ENCODE data around the gene KIF6.

KIF6 gene

GRCh38 chr6:39341937-39342336, 383.3 kb downstream of the KIF6 start:
- H3K4me2 ChIP-seq (ENCODE audit: insufficient read depth, low read length): no peak overlapping the region
- H4K20me1 ChIP-seq (ENCODE audit: insufficient read depth, low read length): no peaks in the 10 kb centered on the region; the same call in 1 of the 2 replicates
- H3K36me3 ChIP-seq (ENCODE audit: insufficient read depth, low read length): no peaks in the 10 kb centered on the region
- H3K27me3 ChIP-seq (ENCODE audit: insufficient read depth, low read length, poor library complexity): peaks cover 5% of the 10 kb centered on the region
- TF ChIP-seq, protein P1, sequence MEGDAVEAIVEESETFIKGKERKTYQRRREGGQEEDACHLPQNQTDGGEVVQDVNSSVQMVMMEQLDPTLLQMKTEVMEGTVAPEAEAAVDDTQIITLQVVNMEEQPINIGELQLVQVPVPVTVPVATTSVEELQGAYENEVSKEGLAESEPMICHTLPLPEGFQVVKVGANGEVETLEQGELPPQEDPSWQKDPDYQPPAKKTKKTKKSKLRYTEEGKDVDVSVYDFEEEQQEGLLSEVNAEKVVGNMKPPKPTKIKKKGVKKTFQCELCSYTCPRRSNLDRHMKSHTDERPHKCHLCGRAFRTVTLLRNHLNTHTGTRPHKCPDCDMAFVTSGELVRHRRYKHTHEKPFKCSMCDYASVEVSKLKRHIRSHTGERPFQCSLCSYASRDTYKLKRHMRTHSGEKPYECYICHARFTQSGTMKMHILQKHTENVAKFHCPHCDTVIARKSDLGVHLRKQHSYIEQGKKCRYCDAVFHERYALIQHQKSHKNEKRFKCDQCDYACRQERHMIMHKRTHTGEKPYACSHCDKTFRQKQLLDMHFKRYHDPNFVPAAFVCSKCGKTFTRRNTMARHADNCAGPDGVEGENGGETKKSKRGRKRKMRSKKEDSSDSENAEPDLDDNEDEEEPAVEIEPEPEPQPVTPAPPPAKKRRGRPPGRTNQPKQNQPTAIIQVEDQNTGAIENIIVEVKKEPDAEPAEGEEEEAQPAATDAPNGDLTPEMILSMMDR (IDR thresholded peaks at IDR 0.05; ENCODE audit: borderline replicate concordance, extremely low read depth, low read length, poor library complexity, severe bottlenecking): no peak
- H3K4me1 ChIP-seq (ENCODE audit: insufficient read depth, low read length): no peaks in the 10 kb centered on the region
- DNase-seq (no peak), ATAC-seq (ENCODE audit: insufficient read depth, low read depth) (no peak)
- no peak overlapping the region for H3K9ac ChIP-seq (ENCODE audit: low read depth, low read length)
- H3K9me3 ChIP-seq (ENCODE audit: insufficient read depth, low read length, severe bottlenecking): no peaks in the 10 kb centered on the region
- H3K27ac ChIP-seq (ENCODE audit: low read length): no peak overlapping the region
- H3K79me2 ChIP-seq (ENCODE audit: insufficient read depth, low read length): no peaks in the 10 kb centered on the region
- no peak overlapping the region for H2AFZ ChIP-seq (ENCODE audit: low read depth, low read length)
- no peak overlapping the region for H3K4me3 ChIP-seq (ENCODE audit: low read depth in 1 of 2, low read length in 2 of 2)

DNA sequence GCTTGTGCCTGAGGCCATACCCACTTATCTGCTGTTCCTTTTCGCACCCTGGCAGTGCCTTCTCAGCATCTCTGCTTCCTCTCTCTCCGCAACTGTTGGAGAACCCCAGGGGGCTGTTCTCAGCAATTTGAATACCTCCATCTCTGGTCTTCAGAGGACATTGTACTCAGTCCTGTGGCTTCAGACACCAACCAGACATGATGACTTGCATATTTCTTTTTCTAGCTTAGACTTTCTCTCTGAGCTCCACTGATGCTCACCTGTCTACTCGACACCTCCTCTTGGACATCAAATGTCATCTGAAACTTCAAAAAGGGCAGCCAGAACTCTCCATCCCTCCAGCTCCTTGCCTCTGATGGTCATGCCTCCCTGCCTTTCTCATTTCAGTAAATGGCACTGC, 383.9 kb downstream of the KIF6 start:
- Histone ChIP-seq H4K20me1 (ENCODE audit: insufficient read depth, low read length) (no peaks in the 10 kb centered on the region; the same call in 1 of the 2 replicates), H3K4me3 (ENCODE audit: low read depth in 1 of 2, low read length in 2 of 2) (no peak overlapping the region), H2AFZ (ENCODE audit: low read depth, low read length) (no peak overlapping the region), H3K36me3 (ENCODE audit: insufficient read depth, low read length) (no peaks in the 10 kb centered on the region), H3K9ac (ENCODE audit: low read depth, low read length) (no peak overlapping the region), H3K79me2 (ENCODE audit: insufficient read depth, low read length) (no peaks in the 10 kb centered on the region), H3K4me1 (ENCODE audit: insufficient read depth, low read length) (no peaks in the 10 kb centered on the region), H3K27me3 (ENCODE audit: insufficient read depth, low read length, poor library complexity) (peaks cover 5% of the 10 kb centered on the region), H3K9me3 (ENCODE audit: insufficient read depth, low read length, severe bottlenecking) (no peaks in the 10 kb centered on the region), H3K4me2 (ENCODE audit: insufficient read depth, low read length) (no peak overlapping the region), H3K27ac (ENCODE audit: low read length) (no peak overlapping the region)
- DNase-seq (no peak), ATAC-seq (ENCODE audit: insufficient read depth, low read depth) (no peak)
- TF ChIP-seq, protein P1 (IDR thresholded peaks at IDR 0.05; ENCODE audit: borderline replicate concordance, extremely low read depth, low read length, poor library complexity, severe bottlenecking): no peak
- no peak for TF ChIP-seq EZH2 (IDR thresholded peaks at IDR 0.05; ENCODE audit: borderline replicate concordance, low read depth, low read length, severe bottlenecking)

DNA sequence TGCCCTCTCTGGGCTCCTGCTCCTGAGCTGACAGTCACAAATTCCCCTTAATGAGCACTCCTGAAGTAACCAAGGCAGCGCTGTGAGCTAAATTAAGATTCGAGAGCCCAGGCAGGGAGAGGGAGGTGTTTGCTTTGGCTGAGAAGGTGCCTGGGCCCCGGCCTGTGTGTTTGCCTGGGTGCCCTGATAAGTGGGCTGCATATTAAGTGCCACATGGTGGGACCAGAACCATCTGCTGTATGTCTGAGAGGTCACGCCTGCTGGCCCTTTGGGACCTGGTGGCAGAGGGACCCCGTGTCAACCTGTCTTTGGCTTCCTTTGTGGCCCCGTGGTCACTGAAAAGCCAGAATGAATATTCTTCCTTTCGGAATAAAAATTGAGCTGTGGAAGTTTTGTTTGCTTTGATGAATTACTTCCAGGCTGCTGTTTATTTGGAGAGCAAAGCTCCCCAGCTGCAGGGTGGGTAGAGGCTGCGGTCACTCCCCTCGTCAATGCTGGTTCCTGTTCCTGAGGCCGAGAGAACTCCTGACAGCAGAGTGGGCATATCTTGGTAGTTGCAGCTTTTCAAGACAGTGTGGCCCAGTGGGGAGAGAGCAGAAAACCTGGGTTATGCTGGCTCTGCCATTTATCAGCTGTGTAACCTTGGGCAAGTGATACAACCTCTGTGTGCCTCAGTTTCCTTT, 385.2 kb downstream of the KIF6 start:
- Histone ChIP-seq H3K4me2 (ENCODE audit: insufficient read depth, low read length) (no peak overlapping the region), H3K36me3 (ENCODE audit: insufficient read depth, low read length) (no peaks in the 10 kb centered on the region), H3K27me3 (ENCODE audit: insufficient read depth, low read length, poor library complexity) (peaks cover 5% of the 10 kb centered on the region), H3K79me2 (ENCODE audit: insufficient read depth, low read length) (no peaks in the 10 kb centered on the region), H4K20me1 (ENCODE audit: insufficient read depth, low read length) (no peaks in the 10 kb centered on the region; the same call in 1 of the 2 replicates), H3K4me3 (ENCODE audit: low read depth in 1 of 2, low read length in 2 of 2) (no peak overlapping the region), H3K4me1 (ENCODE audit: insufficient read depth, low read length) (no peaks in the 10 kb centered on the region), H3K27ac (ENCODE audit: low read length) (no peak overlapping the region), H3K9ac (ENCODE audit: low read depth, low read length) (no peak overlapping the region), H2AFZ (ENCODE audit: low read depth, low read length) (no peak overlapping the region), H3K9me3 (ENCODE audit: insufficient read depth, low read length, severe bottlenecking) (no peaks in the 10 kb centered on the region)
- ATAC-seq (ENCODE audit: insufficient read depth, low read depth) (no peak), DNase-seq (no peak)
- TF ChIP-seq, protein P1 (IDR thresholded peaks at IDR 0.05; ENCODE audit: borderline replicate concordance, extremely low read depth, low read length, poor library complexity, severe bottlenecking): no peak
- no peak for TF ChIP-seq EZH2 (IDR thresholded peaks at IDR 0.05; ENCODE audit: borderline replicate concordance, low read depth, low read length, severe bottlenecking)
